HG03460 (cell line): ENCODE data around the gene CDK6.
"Not testable (repeated sequence)": the region's sequence is repeated elsewhere in the genome, so short reads cannot be mapped to it uniquely, and the experiment has no call there.

Experiments used
- ATAC-seq: cut with Tn5 transposase; IDR thresholded peaks from one replicate; pipeline ENCODE4 v1.9.1; 2021; ENCODE audit not compliant: unreplicated experiment

CDK6 gene

DNA sequence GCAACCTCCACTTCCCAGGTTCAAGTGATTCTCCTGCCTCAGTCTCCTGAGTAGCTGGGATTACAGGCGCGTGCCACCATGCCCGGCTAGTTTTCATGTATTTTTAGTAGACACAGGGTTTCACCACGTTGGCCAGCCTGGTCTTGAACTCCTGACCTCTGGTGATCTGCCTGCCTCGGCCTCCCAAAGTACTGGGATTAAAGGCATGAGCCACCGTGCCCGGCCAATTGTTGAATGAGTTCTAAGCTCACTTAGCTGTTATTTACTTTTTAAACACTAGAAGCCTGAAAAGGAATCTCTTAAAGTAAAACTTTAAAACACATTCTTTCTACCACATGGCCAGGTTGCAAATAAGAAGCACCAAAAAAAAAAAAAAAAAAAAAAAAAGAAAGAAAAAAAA lies 231.9 kb downstream of the CDK6 start:
- ATAC-seq = not testable (repeated sequence)

DNA sequence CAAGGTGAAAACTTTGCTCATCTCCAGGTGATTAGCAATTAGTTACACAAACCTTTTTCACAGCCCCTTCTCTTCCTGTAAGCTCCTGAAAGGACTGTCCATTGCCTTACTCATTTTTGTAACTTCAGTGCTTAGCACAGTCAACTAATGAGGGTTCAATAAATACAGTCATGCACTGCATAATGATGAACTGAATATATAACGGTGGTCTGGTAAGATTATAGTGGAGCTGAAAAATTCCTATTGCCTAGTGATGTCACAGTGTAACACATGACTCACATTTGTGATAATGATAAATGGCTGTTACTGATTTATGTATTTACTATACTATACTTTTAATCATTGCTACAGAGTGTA lies 233.3 kb downstream of the CDK6 start:
- ATAC-seq = no peak

DNA sequence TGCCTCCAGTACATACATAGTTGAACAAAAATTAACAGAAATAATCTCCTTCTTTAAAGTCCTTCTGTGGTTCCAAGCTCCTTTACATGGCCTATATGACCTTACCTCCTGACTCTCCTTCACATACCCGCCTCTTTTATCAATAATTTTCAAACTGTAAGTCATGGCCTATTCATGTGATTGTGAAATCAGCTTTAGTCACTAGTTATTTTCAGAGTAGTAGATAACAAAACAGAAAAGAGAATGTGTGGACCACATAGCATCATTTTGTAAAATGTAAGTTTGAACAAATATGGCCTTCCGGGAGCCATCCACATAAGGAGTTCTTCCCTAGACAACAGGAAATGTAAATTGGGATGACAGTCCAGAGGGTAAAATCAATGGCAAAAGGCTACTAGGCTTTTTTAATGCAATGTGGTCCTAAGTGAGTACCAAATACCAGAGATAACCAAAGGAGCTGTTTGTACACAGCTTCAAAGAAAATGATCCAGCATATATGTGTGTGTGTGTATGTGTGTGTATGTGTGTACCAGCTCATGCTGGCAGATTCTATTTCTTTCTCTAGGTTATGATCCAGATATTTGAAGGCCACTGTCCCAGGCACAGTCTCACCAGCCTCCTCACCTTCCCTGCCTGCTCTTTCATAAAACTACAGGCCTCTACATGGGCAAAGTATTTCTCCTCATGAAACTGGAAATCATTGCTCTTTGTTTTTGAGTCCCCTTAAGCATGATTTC lies 233.9 kb downstream of the CDK6 start:
- ATAC-seq = no peak

DNA sequence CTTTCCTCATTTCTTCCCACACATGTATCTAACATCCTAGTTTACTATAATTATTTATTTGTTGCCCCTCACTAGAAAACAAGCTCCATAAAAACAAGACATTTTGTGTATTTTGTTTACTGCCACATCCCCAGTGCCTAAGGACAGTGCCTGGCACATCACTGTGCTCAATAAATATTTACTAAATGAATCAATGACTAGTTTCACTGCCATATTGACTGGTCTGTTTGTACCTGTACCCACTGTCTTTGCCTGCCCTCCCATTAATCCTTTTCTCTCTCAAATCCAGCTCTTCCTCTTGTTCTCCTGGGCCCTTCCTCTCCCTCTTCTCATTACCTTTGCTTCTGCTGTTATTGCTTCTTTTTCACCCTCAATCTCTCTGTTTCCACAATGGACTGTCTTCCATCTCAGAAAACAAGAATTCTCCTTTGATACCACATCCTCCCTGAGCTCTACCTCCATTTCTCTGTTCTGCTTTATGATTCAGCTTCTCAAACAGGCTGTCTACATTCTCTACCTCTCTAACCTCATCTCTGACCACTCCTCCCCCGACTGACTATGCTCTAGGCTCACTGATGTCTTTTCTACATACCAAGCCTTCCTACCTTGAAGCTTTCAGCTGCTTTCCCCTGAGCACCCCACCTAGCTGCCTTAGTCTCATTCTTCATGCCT lies 237.9 kb downstream of the CDK6 start:
- peak; percentile 85 for ATAC-seq

DNA sequence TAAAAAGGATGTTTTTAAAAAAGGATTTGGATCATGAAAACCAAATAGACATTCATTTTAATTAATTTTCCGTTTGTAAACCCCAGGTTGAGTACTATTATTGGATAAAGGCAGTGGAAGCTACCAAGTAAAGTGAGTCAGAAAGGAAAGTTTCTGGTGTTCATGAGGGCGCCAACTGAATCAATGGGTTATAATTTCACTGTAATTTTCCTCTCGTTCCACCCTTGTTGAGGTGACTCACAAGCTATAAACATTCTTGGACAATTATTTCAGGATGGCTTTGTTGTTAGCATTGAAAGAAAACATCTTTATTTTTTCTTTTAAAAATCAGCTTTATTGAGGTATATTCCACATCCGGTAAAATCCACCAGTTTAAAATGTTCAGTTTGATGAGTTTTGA lies 241.1 kb downstream of the CDK6 start:
- no peak for ATAC-seq

DNA sequence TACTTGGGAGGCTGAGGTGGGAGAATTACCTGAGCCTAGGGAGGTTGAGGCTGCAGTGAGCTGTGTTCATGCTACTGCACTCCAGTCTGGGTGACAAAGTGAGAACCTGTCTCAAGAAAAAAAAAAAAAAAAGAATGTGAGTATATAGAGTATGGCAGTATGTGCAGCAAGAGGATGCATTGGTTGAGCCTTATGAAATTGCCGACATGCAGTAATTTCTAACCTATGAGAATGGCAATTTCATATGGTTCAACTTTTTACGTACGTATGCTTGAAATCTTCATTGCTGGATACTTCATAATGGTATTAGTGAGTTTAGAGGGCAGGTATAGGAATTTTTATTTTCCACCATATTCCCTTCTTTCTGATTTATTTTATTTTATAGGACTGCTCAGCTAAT lies 241.6 kb downstream of the CDK6 start:
- no peak for ATAC-seq

DNA sequence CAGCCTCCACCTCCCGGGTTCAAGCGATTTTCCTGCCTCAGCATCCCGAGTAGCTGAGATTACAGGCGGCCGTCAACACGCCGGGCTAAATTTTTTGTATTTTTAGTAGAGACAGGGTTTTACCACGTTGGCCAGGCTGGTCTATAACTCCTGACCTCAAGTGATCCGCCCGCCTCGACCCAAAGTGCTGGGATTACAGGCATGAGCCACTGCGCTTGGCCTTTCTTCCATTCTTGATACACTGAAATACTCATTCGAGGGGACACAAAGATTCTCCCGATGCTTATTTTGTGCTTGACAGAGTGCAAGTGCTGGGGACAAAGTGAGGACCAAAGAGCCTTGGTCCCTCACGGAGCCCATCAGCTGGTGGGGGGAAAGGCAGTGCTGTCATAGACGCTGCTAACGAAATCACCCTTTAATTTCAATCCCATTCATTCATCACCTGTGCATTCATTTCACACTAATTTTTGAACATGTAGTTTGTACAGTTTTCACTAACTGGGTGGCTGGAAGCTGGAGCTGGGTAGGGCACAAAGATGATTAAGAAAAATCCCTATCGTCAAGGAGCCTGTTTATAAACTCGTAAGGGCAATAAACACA lies 245.6 kb downstream of the CDK6 start:
- ATAC-seq = no peak

DNA sequence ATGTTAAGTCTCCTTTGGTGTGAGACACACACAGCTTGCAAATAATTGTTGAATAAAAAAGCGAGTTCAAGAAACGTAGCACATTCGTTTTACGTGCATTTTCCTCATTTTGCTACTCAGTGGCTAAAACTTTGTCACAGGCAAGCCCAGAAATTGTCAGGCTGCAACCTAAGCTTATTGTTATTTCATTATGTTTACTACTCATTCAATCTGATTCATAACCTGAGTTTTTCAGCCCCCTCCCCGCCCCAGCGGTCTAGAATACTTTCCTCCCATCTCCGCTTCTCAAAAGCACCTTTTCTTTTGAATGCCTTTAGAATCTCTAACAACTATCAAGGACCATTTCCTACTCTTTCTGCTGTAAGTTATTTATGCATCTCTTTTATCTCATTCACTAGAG lies 247.3 kb downstream of the CDK6 start:
- no peak for ATAC-seq

DNA sequence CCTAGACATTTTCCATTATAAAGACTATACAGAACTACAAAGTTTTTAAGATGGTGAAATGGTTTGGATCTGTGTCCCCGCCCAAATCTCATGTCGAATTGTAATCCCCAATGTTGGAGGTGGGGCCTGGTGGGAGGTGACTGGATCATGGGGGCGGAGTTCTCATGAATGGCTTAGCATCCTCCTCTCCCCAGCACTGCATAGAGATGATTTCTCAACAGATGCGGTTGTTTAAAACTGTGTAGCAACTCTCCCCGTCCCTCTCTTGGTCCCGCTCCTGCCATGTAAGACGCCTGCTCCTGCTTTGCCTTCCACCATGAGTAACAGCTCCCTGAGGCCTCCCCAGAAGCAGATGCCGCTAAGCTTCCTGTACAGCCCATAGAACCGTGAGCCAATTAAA lies 247.8 kb downstream of the CDK6 start:
- no peak for ATAC-seq

DNA sequence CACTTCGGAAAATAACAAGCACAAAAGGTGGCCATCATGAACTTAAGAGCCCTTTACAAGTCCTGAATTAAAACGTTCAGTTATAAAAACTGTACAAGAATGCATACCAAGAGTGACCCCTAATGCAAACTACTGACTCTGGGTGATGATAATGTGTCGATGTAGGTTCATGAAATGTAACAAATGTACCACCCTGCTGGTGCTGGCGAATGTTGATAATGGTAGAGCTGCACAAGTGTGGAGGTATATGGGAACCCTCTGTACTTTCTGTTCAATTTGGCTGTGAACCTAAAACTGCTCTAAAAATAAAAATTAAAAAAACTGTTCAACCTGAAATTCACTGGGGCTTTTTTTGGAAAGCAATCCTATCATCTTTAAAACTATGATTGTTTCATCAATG lies 249.5 kb downstream of the CDK6 start:
- ATAC-seq = no peak

DNA sequence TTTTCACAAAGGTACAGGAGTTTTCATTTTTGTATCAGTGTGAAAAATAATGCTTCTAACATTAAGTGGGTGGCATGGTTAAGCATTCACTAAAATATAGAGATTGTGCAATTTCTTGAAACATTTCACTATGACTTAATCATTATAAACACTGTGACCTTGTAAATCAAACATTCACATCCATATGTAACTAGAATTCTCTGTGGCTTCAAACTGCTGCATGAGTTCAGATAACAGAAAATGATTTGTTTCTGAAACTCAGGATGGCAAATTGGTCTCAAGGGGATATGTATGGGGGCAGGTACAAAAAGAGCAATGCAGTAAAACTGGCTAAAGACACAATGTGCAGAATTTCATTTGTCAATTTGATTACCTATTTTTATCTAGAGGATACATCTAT lies 250.0 kb downstream of the CDK6 start:
- no peak for ATAC-seq

DNA sequence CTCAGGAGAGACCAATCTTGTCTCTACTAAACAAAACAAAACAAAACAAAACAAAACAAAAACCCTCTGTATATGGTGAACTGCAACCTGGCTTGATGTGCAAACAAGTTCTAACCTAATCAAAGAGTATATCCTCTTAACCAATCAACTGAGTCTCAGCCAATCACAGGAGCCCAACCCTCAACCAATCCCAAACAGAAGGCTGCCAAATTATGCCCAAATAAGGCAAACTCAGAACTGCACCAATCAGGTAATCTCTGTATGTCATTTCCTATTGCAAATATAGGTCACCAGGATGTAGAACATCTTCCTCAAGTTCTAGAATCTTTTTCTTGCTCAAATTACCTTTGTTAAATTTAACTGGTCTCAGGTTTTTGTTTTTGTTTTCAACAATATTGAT lies 251.4 kb downstream of the CDK6 start:
- ATAC-seq = no peak

DNA sequence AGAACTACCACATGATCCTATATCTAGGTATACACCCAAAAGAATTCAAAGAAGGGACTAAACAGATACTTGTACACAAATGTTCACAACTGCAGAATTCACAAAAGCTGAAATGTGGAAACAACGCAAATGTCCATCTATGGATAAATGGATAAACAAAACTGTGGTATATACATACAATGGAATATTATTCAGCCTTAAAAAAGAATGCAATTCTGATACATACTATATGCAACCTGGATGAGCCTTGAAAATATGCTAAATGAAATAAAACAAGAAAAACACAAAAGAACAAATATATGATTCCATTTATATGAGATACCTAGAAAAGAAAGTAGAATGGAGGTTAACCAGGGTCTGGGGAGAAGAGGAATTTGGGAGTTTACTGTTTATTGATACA lies 253.4 kb downstream of the CDK6 start:
- ATAC-seq = no peak

DNA sequence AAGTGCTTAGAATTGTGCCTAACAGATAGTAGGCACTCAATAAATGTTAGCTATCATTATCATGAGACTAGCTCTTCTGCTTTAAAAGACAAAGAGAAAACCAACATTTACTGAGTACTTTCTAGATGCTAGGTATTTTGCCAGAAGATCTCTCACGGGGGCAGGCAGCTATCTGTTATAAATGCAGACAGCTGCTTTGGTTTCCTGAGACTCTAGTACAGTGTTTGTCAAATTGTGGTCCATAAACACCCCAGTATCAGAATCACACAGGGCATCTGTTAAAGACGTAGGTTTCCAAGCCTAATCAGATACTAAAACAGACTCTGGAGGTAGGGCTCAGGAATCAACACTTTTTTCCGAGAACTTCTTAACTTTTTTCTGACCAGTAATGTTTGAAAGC lies 260.1 kb downstream of the CDK6 start:
- no peak for ATAC-seq

DNA sequence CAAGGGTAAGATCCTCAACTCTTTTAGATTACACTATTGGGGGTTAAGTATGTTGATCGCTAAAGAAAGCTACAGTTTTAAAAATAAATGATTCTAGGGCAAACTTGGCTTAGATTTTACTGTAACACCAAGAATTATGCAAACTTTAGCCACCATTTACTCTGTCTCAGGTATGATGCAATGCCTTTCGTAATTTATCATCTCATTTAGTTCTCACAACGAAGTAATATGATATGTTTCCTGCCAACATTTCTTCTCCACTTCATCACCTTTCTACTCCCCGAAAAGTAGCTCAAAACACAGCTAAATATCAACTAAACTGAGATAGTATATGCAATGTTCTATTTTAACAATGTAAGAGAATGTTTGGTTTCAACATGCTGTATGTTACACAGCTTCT lies 267.2 kb downstream of the CDK6 start:
- ATAC-seq = no peak

DNA sequence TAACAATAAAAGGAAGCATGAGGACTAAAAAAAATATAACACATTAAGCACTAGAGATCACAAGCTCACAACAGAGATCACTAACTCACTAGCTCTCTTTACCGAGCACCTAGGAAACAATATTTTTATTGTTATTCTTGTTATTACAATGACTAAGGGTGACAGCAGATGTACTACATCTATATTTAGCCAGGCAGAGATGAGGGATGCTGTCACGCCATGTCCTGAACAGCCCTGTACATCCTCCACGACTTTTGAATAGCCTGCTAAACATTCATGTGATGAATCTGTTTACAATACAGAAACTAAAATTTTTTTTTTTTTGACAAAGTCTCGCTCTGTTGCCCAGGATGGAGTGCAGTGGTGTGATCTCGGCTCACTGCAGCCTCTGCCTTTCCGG lies 268.9 kb downstream of the CDK6 start:
- ATAC-seq = no peak

DNA sequence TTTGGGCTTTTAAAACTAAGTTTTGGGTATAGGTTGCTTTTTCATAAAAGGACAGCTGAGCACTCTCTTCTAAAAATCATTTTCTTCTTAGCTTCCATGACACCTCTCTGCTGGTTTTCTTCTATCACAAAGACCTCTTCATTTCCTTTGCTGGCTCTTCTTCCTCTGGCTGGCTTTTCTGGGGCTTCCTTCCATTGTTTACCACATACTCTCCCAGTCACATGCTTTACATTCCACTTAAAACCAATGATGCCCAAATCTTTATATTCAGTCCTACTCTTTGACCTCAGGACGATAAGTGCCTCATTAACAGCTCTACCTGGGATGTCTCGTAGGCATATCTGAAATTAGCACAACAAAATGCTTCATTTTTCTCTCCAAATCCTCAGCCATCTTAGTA lies 273.0 kb downstream of the CDK6 start:
- no peak for ATAC-seq

DNA sequence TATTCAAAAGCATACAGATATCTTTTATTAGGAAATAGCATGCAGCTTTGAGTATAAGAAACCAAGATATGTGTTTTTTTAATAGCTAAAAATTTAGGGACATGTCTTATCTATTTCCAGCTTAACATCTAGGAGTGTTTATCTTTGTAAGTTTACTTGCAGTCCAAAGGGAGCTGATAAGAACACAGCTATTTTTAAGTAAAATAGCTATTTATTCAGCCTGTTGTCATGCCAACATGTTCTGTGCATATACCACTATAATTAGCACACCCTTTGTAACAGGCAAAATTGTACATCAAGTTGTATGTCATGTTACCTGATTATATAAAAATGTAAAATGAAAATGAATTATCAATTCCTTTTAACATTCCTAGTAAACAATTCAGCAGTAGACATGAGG lies 275.8 kb downstream of the CDK6 start:
- no peak for ATAC-seq

DNA sequence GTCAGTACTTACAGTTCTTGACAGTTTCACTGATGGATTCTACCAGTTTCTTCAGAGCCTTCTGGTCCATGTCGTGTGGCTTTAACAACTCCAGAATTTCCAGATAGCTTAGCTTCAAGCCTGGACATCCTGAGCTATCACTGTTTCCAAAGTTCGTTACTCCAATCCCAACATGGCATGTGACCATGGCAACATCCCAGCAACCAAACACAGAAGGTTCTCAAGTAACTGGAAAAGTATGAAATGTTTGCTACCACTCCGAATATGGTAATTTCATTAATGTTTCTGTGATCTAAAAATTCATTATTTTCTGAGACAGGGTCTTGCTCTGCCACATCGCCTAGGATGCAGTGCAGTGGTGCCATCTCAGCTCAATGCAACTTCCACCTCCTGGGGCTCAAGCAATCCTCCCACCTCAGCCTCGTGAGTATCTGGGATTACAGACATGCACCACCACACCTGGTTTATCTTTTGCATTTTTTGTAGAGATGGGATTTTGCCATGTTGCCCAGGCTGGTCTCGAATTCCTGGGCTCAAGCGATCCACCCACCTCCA lies 278.5 kb downstream of the CDK6 start:
- no peak for ATAC-seq

DNA sequence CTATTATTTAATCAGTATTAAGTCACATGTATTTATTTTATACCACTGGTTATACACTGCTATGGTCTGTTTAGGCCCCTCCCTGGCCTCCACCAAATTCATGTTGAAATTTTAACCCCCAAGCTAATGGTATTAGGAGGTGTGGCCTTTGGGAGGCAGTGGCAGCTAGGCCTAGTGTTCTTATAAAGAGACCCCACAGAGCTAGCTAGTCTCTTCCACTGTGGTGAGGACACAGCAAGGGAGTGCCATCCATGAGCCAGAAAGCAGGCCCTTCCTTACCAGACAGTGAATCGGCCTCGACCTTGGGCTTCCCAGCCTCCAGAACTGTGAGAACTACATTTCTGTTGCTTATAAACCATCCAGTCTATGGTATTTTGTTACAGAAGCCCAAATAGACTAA lies 279.1 kb downstream of the CDK6 start:
- no peak for ATAC-seq
